GM23248 (cell line): Measurements from ENCODE around the gene IL10. TPM values are rescaled to one million over a fixed set of nuclear protein-coding genes. Genes with fewer than 3 reads are reported as not detected.

Experiments
- DNase-seq: peaks from one replicate; pipeline ENCODE4 v3.0.0-alpha.2; 2015
- H2AFZ ChIP-seq: fragments of 200-600 bp; sonication (generic); 2 replicates; pipeline ENCODE4 v1.6.1; 2016; ENCODE audit warnings: antibody characterized with exemption
- H3F3A ChIP-seq: fragments of 200-600 bp; sonication (generic); 2 replicates; pipeline ENCODE4 v1.6.1; 2016; ENCODE audit warnings: mild to moderate bottlenecking, antibody characterized with exemption, mixed run types; ENCODE audit not compliant: insufficient read depth
- H3K27ac ChIP-seq: fragments of 200-600 bp; sonication (generic); 2 replicates; pipeline ENCODE4 v1.5.1; 2016; ENCODE audit warnings: mild to moderate bottlenecking
- H3K27me3 ChIP-seq: fragments of 200-600 bp; sonication (generic); replicated peaks from 2 replicates; pipeline ENCODE4 v1.6.1; 2016; ENCODE audit warnings: mild to moderate bottlenecking; ENCODE audit not compliant: insufficient read depth
- H3K36me3 ChIP-seq: fragments of 200-600 bp; sonication (generic); 2 replicates; pipeline ENCODE4 v1.6.1; 2016; ENCODE audit warnings: low read depth, mild to moderate bottlenecking
- H3K4me1 ChIP-seq: fragments of 200-600 bp; sonication (generic); 2 replicates; pipeline ENCODE4 v1.6.1; 2016; ENCODE audit warnings: mild to moderate bottlenecking; ENCODE audit not compliant: insufficient read depth
- H3K4me2 ChIP-seq: fragments of 200-600 bp; sonication (generic); one replicate; pipeline ENCODE4 v1.6.1; 2016; ENCODE audit warnings: mild to moderate bottlenecking; ENCODE audit not compliant: unreplicated experiment
- H3K4me3 ChIP-seq: fragments of 200-600 bp; sonication (generic); 2 replicates; pipeline ENCODE4 v1.5.1; 2016; ENCODE audit warnings: mild to moderate bottlenecking
- H3K79me2 ChIP-seq: fragments of 200-600 bp; sonication (generic); 2 replicates; pipeline ENCODE4 v1.6.1; 2016; ENCODE audit warnings: mild to moderate bottlenecking; ENCODE audit not compliant: insufficient read depth
- H3K9ac ChIP-seq: fragments of 200-600 bp; sonication (generic); 2 replicates; pipeline ENCODE4 v1.6.1; 2016; ENCODE audit warnings: mild to moderate bottlenecking
- H3K9me2 ChIP-seq: fragments of 200-600 bp; sonication (generic); 2 replicates; pipeline ENCODE4 v1.6.1; 2016; ENCODE audit warnings: mixed run types, mild to moderate bottlenecking, moderate library complexity; ENCODE audit not compliant: insufficient read depth
- H3K9me3 ChIP-seq: fragments of 200-600 bp; sonication (generic); one replicate; pipeline ENCODE4 v1.6.1; 2017; ENCODE audit warnings: low read depth
- H4K20me1 ChIP-seq: fragments of 200-600 bp; sonication (generic); 2 replicates; pipeline ENCODE4 v1.6.0; 2016; ENCODE audit not compliant: insufficient read depth
- EZH2 ChIP-seq: fragments of 200-600 bp; sonication (generic); IDR thresholded peaks from 2 replicates; pipeline ENCODE4 v1.6.1; 2018; ENCODE audit warnings: antibody characterized with exemption, mild to moderate bottlenecking; ENCODE audit not compliant: insufficient read depth, poor library complexity, severe bottlenecking
- EZH2phosphoT487 ChIP-seq: fragments of 200-600 bp; sonication (generic); IDR thresholded peaks from 2 replicates; pipeline ENCODE4 v1.6.1; 2018; ENCODE audit warnings: antibody characterized with exemption, moderate library complexity, mild to moderate bottlenecking, low read depth; ENCODE audit not compliant: insufficient read depth
- WGBS, 2 experiments: methylation state at CpG; one replicate each; pipeline ENCODE4 v1.1.6; 2015 to 2017; ENCODE audit warnings: low lambda C conversion rate in 2 of 2, low coverage in 1 of 2; ENCODE audit errors: missing lambda C conversion rate in 2 of 2; 5-methylcytosine and 5-hydroxymethylcytosine counted together
- in situ Hi-C: fragments of 300-500 bp; cut with MboI; formaldehyde crosslinking; loops from 2 replicates; pipeline ENCODE4 v1.15.0; 2020
- polyA plus RNA-seq: library from polyadenylated mRNA; unstranded; fragments of >200 nt; fragmentation: Nextera tagmentation; extraction: Ambion mirVana; gene quantifications from 2 replicates; pipeline ENCODE4 v1.2.1, GENCODE V29; 2016
- total RNA-seq: library from RNA; depleted of rRNA; stranded (reverse); fragments of >200 nt; shearing (Covaris generic); gene quantifications from 2 replicates; pipeline ENCODE4 v1.2.3, GENCODE V29; 2014

IL10 gene
- total and polyA plus RNA-seq, 2 experiments from 2014 or later, result not detected

GRCh38 chr1:206774093-206774492 is 1.8 kb upstream of the IL10 start:
- 68 to 76% methylated on average over 3 of the region's 3 CpGs for WGBS, 2 experiments
- H3K27me3 ChIP-seq, result no peaks in the 10 kb centered on the region; the same call in 1 of the 2 replicates

DNA sequence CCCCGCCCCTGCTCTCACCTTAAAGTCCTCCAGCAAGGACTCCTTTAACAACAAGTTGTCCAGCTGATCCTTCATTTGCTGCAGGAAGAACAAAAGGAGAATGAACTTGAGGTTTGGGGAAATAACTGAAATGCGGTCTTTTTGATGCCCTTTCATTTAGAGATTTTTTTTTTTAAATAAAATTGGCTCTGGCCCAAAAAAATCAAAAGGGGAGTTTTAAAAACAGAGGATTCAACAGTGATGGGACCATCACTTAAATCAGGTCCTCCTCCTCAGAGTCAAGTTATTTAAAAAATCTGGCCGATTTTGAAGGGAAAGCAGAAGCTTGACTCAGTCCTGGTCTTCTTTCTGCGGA is 979 bp downstream of the IL10 start:
- H3K79me2 ChIP-seq, result no peaks in the 10 kb centered on the region
- in situ Hi-C loops, result no loop called here
- no peak overlapping the region for H3K9ac ChIP-seq
- H3K4me3 ChIP-seq, result no peak overlapping the region
- TF ChIP-seq EZH2phosphoT487 (no peak), EZH2 (no peak)
- H3K4me1 ChIP-seq, result 0 out of 2 replicates have a peak, but pooled peaks cover 14% of the 10 kb centered on the region
- no peaks in the 10 kb centered on the region for H3K27me3 ChIP-seq
- no peaks in the 10 kb centered on the region for H3K9me3 ChIP-seq
- no peak overlapping the region for H3K27ac ChIP-seq
- H3K4me2 ChIP-seq, result no peak overlapping the region
- WGBS, 2 experiments, result 66 to 68% methylated on average over 4 of the region's 4 CpGs
- no peak overlapping the region for H2AFZ ChIP-seq
- no peaks in the 10 kb centered on the region for H4K20me1 ChIP-seq
- H3K9me2 ChIP-seq, result no peaks in the 10 kb centered on the region
- H3K36me3 ChIP-seq, result no peaks in the 10 kb centered on the region
- no peak for DNase-seq
- H3F3A ChIP-seq, result no peaks in the 10 kb centered on the region

More at GRCh38 chr1:206774093-206774492, 1.8 kb upstream of the IL10 start:
- H3K4me2 ChIP-seq, result no peak overlapping the region
- H3K4me1 ChIP-seq, result 0 out of 2 replicates have a peak, but pooled peaks cover 10% of the 10 kb centered on the region
- DNase-seq, result no peak
- H3K9ac ChIP-seq, result no peak overlapping the region
- no peak overlapping the region for H2AFZ ChIP-seq
- no peaks in the 10 kb centered on the region for H3K36me3 ChIP-seq
- no peak for TF ChIP-seq EZH2
- no peak for TF ChIP-seq EZH2phosphoT487
- H4K20me1 ChIP-seq, result no peaks in the 10 kb centered on the region
- H3K79me2 ChIP-seq, result no peaks in the 10 kb centered on the region
- H3K9me2 ChIP-seq, result no peaks in the 10 kb centered on the region
- H3K27ac ChIP-seq, result no peak overlapping the region
- H3F3A ChIP-seq, result no peaks in the 10 kb centered on the region
- no peak overlapping the region for H3K4me3 ChIP-seq
- no peaks in the 10 kb centered on the region for H3K9me3 ChIP-seq
- in situ Hi-C loops, result no loop called here

GRCh38 chr1:206770531-206771337 is 1.6 kb downstream of the IL10 start, which contains the start of gene IL19:
TSS of gene IL19 (plus strand) at chr1:206770773. CDS start at chr1:206836663, 65,890 bp downstream.
- peak; percentile 72 for DNase-seq
- no peaks in the 10 kb centered on the region for H3K79me2 ChIP-seq
- H3K9me2 ChIP-seq, result no peaks in the 10 kb centered on the region
- no peaks in the 10 kb centered on the region for H4K20me1 ChIP-seq
- no peak within 1 kb of the TSS for H3K4me2 ChIP-seq
- H3K9ac ChIP-seq, result no peak within 1 kb of the TSS
- no peak within 1 kb of the TSS for H2AFZ ChIP-seq
- in situ Hi-C loops, result no loop called here
- no peaks in the 10 kb centered on the region for H3K36me3 ChIP-seq
- no peak for TF ChIP-seq EZH2
- TF ChIP-seq EZH2phosphoT487, result no peak
- no peaks in the 10 kb centered on the region for H3F3A ChIP-seq
- no peaks in the 10 kb centered on the region for H3K9me3 ChIP-seq
- no peaks in the 10 kb centered on the region for H3K27me3 ChIP-seq
- no peak within 1 kb of the TSS for H3K4me3 ChIP-seq
- 76 to 77% methylated on average over 9 of the region's 9 CpGs for WGBS, 2 experiments
- no peak within 1 kb of the TSS for H3K27ac ChIP-seq
- 0 out of 2 replicates have a peak, but pooled peaks cover 17% of the 10 kb centered on the region for H3K4me1 ChIP-seq

DNA sequence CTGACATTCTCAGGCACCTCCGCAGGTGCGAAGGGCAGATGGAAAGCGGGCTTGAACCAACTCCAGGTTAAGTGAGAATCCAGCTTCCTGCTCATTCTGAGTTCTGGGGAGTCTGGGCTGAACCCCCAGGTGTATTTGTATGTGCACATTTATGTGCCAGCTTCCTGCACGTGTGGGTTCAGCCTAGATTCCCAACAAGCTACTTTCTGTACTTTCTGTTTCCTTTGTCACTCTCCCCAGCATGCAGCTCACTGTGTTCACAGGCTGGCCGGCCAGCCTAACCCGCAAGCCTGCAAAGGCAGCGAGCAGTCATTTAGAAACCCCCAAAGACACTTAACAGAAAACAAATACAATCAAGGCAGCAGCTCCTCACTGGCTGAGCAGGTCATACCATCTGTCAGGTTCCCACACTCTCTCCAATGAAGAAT is 3.0 kb downstream of the IL10 start:
- DNase-seq, result no peak
- H3K9me3 ChIP-seq, result no peaks in the 10 kb centered on the region
- no peaks in the 10 kb centered on the region for H3K36me3 ChIP-seq
- no peak overlapping the region for H3K4me3 ChIP-seq
- H2AFZ ChIP-seq, result no peak overlapping the region
- H3K9ac ChIP-seq, result no peak overlapping the region
- in situ Hi-C loops, result no loop called here
- H3K4me1 ChIP-seq, result 0 out of 2 replicates have a peak, but pooled peaks cover 17% of the 10 kb centered on the region
- H3K79me2 ChIP-seq, result no peaks in the 10 kb centered on the region
- H4K20me1 ChIP-seq, result no peaks in the 10 kb centered on the region
- no peaks in the 10 kb centered on the region for H3F3A ChIP-seq
- no peak overlapping the region for H3K27ac ChIP-seq
- no peaks in the 10 kb centered on the region for H3K9me2 ChIP-seq
- TF ChIP-seq EZH2phosphoT487, result no peak
- no peak for TF ChIP-seq EZH2
- H3K4me2 ChIP-seq, result no peak overlapping the region
- no peaks in the 10 kb centered on the region for H3K27me3 ChIP-seq
- WGBS, 2 experiments, result 79 to 85% methylated on average over 7 of the region's 7 CpGs
